Muscle layer of duodenum (tissue), 2 donors: ENCODE data around the gene NAALADL2.
"Not testable (repeated sequence)": the region's sequence is repeated elsewhere in the genome, so short reads cannot be mapped to it uniquely, and the experiment has no call there.

Experiments used
- H3K27ac ChIP-seq: one replicate; pipeline ENCODE4 v1.7.0; 2013; ENCODE audit warnings: mild to moderate bottlenecking, low read length
- H3K27me3 ChIP-seq: one replicate; pipeline ENCODE4 v1.7.0; 2013; ENCODE audit warnings: low read depth, mild to moderate bottlenecking, control low read depth, low read length
- H3K36me3 ChIP-seq, 2 donors: one replicate each; pipeline ENCODE4 v1.7.0; 2013; ENCODE audit warnings: low read length in 2 of 2, control low read depth in 1 of 2, mild to moderate bottlenecking in 1 of 2; ENCODE audit not compliant: insufficient read depth in 2 of 2, control insufficient read depth in 1 of 2
- H3K4me1 ChIP-seq, 2 donors: one replicate each; pipeline ENCODE4 v1.7.0; 2013; ENCODE audit warnings: low read length in 2 of 2, mild to moderate bottlenecking in 2 of 2, control low read depth in 1 of 2, moderate library complexity in 1 of 2; ENCODE audit not compliant: insufficient read depth in 2 of 2, control insufficient read depth in 1 of 2
- H3K4me3 ChIP-seq, 2 donors: one replicate each; pipeline ENCODE4 v1.7.0; 2013; ENCODE audit warnings: low read length in 2 of 2, low read depth in 1 of 2, mild to moderate bottlenecking in 1 of 2
- H3K9me3 ChIP-seq, 2 donors: one replicate each; pipeline ENCODE4 v1.7.0; 2013; ENCODE audit warnings: low read length in 2 of 2, control low read depth in 1 of 2, mild to moderate bottlenecking in 1 of 2; ENCODE audit not compliant: control insufficient read depth in 1 of 2
- donor health status: healthy.

NAALADL2 gene

GRCh38 chr3:175107231-175107630 lies 248.1 kb downstream of the NAALADL2 start:
- Histone ChIP-seq H3K4me3 (no peak overlapping the region), H3K36me3 (no peaks in the 10 kb centered on the region), H3K27ac (no peak overlapping the region), H3K4me1 (no peaks in the 10 kb centered on the region), H3K9me3 (no peaks in the 10 kb centered on the region), H3K27me3 (no peaks in the 10 kb centered on the region)

- H3K27ac ChIP-seq: no peak overlapping the region
- H3K36me3 ChIP-seq: no peaks in the 10 kb centered on the region
- no peak overlapping the region for H3K4me3 ChIP-seq
- no peaks in the 10 kb centered on the region for H3K4me1 ChIP-seq
- no peaks in the 10 kb centered on the region for H3K9me3 ChIP-seq
- no peaks in the 10 kb centered on the region for H3K27me3 ChIP-seq
Observed at GRCh38 chr3:175107995-175108394, 248.9 kb downstream of the NAALADL2 start.

GRCh38 chr3:175108613-175109151 lies 249.5 kb downstream of the NAALADL2 start:
- Histone ChIP-seq H3K36me3 (no peaks in the 10 kb centered on the region), H3K9me3 (no peaks in the 10 kb centered on the region), H3K27me3 (no peaks in the 10 kb centered on the region), H3K4me1 (no peaks in the 10 kb centered on the region), H3K27ac (no peak overlapping the region), H3K4me3 (no peak overlapping the region)

GRCh38 chr3:175111036-175111435 lies 251.9 kb downstream of the NAALADL2 start:
- Histone ChIP-seq H3K27me3 (no peaks in the 10 kb centered on the region), H3K4me3 (no peak overlapping the region), H3K4me1 (no peaks in the 10 kb centered on the region), H3K36me3 (no peaks in the 10 kb centered on the region), H3K27ac (no peak overlapping the region), H3K9me3 (no peaks in the 10 kb centered on the region)

GRCh38 chr3:175118382-175118941 lies 259.3 kb downstream of the NAALADL2 start:
- no peaks in the 10 kb centered on the region for H3K36me3 ChIP-seq
- H3K4me3 ChIP-seq: no peak overlapping the region
- no peaks in the 10 kb centered on the region for H3K27me3 ChIP-seq
- no peaks in the 10 kb centered on the region for H3K9me3 ChIP-seq
- H3K27ac ChIP-seq: no peak overlapping the region
- no peaks in the 10 kb centered on the region for H3K4me1 ChIP-seq

- Histone ChIP-seq H3K27me3 (no peaks in the 10 kb centered on the region), H3K36me3 (no peaks in the 10 kb centered on the region), H3K4me3 (no peak overlapping the region), H3K27ac (no peak overlapping the region), H3K4me1 (no peaks in the 10 kb centered on the region), H3K9me3 (peaks cover 0 to 5% of the 10 kb centered on the region in 2 donors)
Observed at GRCh38 chr3:175121225-175121624, 262.1 kb downstream of the NAALADL2 start.

- Histone ChIP-seq H3K27me3 (no peaks in the 10 kb centered on the region), H3K36me3 (no peaks in the 10 kb centered on the region), H3K27ac (no peak overlapping the region), H3K9me3 (peaks cover 0 to 5% of the 10 kb centered on the region in 2 donors), H3K4me1 (no peaks in the 10 kb centered on the region), H3K4me3 (no peak overlapping the region)
Observed at GRCh38 chr3:175127075-175127662, 268.0 kb downstream of the NAALADL2 start.

- Histone ChIP-seq H3K36me3 (no peaks in the 10 kb centered on the region), H3K9me3 (peaks cover 0 to 4% of the 10 kb centered on the region in 2 donors), H3K27me3 (no peaks in the 10 kb centered on the region), H3K4me3 (no peak overlapping the region), H3K4me1 (no peaks in the 10 kb centered on the region), H3K27ac (no peak overlapping the region)
Observed at GRCh38 chr3:175129126-175129525, 270.0 kb downstream of the NAALADL2 start.

GRCh38 chr3:175129571-175129970 lies 270.4 kb downstream of the NAALADL2 start:
- H3K27ac ChIP-seq: no peak overlapping the region
- H3K9me3 ChIP-seq: no peaks in the 10 kb centered on the region
- no peaks in the 10 kb centered on the region for H3K4me1 ChIP-seq
- no peaks in the 10 kb centered on the region for H3K36me3 ChIP-seq
- no peaks in the 10 kb centered on the region for H3K27me3 ChIP-seq
- H3K4me3 ChIP-seq: no peak overlapping the region

GRCh38 chr3:175131866-175132265 lies 272.7 kb downstream of the NAALADL2 start:
- not testable (repeated sequence) for H3K27ac ChIP-seq, H3K4me3 ChIP-seq, H3K9me3 ChIP-seq, H3K4me1 ChIP-seq, H3K27me3 ChIP-seq, H3K36me3 ChIP-seq

GRCh38 chr3:175132706-175133105 lies 273.6 kb downstream of the NAALADL2 start:
- H3K4me3 ChIP-seq, H3K4me1 ChIP-seq, H3K9me3 ChIP-seq, H3K27me3 ChIP-seq, H3K27ac ChIP-seq, H3K36me3 ChIP-seq: not testable (repeated sequence)

GRCh38 chr3:175144368-175144767 lies 285.2 kb downstream of the NAALADL2 start:
- Histone ChIP-seq H3K4me1 (no peaks in the 10 kb centered on the region), H3K27ac (no peak overlapping the region), H3K4me3 (no peak overlapping the region), H3K27me3 (no peaks in the 10 kb centered on the region), H3K9me3 (no peaks in the 10 kb centered on the region), H3K36me3 (no peaks in the 10 kb centered on the region)
